OCI-LY3 (cell line): Measurements from ENCODE around the gene LBR.

Experiments used
- CTCF ChIP-seq: fragments of 200-600, 300-600 bp; sonication (generic); IDR thresholded peaks from 2 replicates; pipeline ENCODE4 v1.5.1; 2014; ENCODE audit warnings: antibody characterized with exemption, low read length, low read depth
- EZH2phosphoT487 ChIP-seq: fragments of 200-600 bp; shearing (Covaris generic); IDR thresholded peaks from 2 replicates; pipeline ENCODE4 v1.6.1; 2018; ENCODE audit warnings: antibody characterized with exemption, mixed run types, low read depth

GRCh38 chr1:225451840-225452515 lies 24.1 kb upstream of the LBR start:
- TF ChIP-seq CTCF (no peak), EZH2phosphoT487 (no peak)
